ENCODE measurements around the gene GRIK3.

GRIK3 gene

DNA sequence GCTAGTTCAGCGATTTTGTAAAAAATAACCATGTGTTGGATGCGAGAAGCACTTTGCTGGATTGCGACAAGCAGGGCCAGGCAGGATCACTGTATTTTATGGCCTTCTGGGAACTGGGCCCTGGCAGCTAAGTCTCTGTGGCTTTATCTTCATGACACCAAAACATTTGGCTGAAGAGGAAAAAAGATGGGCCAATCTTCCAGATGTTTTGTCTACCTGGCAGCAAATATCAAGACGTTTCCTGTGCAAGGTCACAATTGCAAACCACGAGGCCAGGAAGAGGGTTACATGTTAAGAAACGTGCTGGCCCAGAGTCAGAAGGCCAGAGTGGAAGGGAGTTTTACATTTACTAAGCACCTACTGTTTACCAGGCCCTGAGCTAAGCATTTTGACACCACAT, 22.1 kb downstream of the GRIK3 start:
- DNase-seq (ENCODE audit: low spot score), result no peak

DNA sequence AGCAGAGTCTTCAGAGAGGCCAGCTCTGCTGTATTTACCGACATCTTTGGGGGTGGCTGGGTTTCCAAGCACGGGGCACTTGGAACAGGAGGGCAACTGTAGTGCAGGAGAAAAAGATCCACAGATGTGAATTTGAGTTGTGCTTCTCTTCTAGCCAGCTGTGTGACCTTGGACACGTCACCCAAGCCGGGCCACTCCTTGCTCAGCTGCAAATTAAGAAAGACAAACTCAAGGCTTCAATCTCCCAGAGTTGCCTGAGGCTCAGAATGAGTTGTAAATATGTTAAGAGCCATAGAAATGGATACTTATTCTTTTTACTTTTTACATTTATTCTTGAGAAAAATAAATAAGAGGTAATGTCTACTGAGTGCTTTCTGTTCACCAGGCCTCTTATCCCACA, 24.3 kb downstream of the GRIK3 start:
- no peak for DNase-seq (ENCODE audit: low spot score)

DNA sequence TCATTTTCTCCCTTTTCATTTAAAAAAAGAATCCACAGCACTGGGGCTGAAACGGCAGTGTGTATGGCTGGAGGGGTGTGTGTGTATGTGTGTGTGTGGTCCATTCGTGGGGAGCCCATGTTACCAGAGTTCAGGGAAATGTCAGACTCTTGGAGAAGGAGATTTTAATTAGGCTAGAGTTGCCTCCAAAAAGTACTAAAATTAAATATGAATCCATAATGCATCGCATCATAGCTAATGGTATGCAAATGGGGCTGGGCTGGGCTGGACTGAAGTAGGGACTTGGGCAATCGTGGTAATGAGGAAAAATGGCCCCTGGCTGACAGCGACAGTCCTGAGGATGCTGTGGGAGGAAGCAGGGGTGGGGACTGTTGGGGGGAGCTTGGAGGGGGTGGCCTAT, 24.8 kb downstream of the GRIK3 start:
- DNase-seq (ENCODE audit: low spot score), result no peak

DNA sequence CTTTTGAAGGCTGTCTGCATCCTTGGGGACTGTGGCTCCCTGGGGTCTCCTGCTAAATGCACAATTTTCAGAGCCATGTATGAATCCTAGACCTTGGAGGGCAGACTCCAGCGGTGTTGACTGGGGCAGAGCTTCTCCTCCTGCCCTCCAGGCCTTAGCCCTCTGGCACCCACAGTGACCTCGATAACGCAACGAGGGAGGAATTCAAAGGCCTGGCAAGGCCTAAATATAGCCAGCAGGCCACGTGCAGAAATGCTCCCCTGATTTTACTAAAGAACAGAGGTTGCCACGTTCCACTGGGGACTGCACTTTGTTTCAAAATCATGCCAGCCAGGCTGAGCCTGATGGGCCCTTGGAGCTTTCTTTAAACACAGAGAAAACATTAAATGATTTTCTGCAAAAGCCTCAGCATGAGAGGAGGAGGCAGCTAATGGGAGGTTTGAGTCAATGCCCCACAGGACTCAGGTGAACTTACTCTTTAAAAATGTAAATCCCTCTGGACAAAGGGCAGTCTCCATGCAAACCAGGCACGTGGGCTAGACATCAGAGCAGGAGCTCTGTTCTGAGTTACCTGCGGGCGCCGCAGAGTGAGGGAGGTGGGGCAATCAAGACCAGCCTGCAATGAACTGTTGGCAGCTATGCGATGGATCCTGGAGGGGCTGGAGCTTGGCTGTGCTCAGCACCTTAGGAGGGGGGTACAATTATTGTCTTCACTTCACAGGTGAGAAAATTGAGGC, 28.0 kb downstream of the GRIK3 start:
- no peak for DNase-seq (ENCODE audit: low spot score)

DNA sequence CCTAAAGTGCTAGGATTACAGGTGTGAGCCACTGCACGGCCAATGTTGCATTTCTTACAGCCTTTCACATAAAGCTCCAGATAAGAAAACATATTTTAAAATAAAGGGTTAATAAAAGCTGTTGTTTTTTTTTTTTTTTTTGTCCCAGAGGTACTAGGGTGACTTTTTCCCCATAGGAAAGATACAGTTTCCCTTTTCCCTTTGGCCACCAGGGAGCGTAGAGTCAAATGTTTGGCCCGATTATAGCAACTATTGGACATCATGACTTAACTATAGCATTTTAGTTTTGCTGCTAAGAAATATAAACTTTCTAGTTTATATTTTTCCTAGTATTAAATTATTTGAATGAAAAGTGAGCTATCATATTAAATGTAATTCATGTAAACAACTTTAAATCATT, 31.4 kb downstream of the GRIK3 start:
- no peak for DNase-seq (ENCODE audit: low spot score)

DNA sequence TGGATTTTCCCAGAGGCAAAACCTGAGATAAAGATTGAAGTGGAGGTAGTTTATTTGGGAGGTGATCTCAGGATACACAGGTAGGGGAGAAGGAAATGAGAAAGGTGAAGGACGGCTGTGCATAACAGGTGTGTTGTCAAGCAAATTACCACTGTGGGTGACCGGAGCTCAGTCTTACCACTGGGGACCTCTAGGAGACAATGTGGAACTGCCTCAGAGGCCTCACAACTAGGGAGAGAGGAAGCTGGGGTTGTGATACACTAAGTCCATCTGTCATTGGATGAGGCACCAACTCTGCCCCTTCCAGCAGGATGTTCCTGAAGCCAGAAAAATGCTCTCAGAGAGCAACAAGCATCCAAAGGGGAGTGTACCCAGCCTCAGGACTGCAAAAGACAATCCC, 32.6 kb downstream of the GRIK3 start:
- DNase-seq (ENCODE audit: low spot score), result no peak

DNA sequence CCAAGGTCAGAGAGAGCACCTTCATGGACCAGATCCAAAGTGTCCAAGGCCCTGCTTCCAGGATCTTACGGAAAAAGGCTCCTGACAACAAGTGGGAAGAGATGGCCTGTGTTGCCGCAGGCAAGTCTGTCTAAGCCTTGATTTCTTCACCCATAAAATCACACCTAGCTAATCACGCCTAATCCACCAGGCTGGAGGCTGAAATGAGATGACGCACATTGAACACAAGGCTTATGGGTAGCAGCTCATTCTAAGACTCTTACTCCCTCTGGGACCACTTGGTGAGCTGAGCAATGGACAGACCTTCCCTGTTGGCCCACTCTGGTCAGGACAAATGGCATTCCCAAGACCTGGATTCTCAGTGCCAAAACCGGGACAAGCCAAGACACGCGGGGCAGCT, 38.2 kb downstream of the GRIK3 start:
- DNase-seq (ENCODE audit: low spot score), result no peak

DNA sequence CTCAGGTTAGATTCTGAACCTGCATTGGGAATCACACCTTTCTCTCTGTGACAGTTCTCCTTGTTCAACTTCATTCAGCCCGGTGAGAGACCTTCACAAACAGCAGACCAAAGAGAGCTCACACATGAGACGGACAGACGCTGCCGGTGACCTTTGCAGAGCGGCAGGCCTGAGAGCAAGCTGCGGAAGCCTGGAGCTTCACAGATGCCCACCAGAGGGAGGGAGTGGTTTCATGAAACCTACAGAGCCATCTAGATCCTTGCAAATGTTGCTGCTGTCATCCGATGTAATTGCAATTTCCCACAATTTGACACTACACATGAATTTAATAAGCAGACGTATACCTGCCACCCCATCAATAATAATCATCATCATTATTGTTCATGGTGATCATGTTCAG, 39.4 kb downstream of the GRIK3 start:
- no peak for DNase-seq (ENCODE audit: low spot score)

DNA sequence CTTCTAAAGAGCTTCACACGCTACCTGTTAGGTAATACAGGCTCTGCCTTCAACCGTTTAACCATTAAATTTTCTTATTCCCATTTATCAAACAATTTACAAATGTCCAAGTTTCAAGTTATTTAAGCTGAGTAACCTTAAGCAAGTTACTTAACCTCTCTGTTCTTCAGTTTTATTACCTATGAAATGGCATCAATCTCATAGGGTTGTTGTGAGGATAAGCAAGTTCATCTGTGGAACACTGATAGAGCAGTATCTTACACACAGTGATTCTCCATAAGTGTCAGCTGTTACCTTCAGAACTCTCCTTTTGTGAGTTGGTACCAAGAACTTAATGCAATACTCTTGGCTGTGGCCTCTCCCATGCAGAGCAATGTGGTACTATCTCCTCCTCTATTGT, 40.0 kb downstream of the GRIK3 start:
- no peak for DNase-seq (ENCODE audit: low spot score)

DNA sequence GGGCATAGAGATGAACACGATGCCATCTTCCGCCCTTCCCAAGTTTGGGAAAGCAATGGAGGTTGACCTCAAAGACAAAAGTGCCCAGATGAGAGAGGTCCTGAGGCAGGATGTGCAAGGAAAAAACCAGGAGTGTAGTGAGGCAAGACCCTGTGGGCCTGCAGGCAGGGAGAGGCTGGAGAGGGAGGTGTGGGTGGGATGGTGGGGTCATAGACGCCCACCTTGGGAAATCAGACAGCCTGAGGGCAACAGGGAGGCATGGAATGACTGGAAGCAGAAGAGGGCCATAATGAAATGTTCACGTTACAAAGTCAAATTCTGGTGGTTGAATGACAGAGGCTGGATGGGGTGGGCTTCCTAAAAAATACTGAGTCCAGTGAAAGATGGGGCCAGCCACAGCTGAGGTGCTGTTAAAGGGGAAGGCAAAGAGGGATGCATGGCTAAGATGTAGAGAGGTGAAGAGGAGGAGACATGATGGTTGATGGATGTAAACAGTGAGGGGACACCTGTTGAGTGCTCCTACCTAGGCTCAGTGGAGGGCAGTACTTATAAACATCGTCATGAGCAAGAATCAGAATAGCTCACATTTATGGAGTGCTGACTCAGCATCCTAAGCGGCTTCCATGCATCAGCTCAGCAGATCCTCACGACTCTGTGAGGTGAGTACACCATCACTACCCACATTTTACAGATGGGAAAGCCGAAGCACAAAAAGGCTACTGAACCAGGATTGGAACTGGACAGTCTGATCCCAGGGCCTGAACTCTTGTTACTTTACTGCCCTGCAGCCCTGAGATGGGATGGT, 42.0 kb downstream of the GRIK3 start:
- DNase-seq (ENCODE audit: low spot score), result no peak

DNA sequence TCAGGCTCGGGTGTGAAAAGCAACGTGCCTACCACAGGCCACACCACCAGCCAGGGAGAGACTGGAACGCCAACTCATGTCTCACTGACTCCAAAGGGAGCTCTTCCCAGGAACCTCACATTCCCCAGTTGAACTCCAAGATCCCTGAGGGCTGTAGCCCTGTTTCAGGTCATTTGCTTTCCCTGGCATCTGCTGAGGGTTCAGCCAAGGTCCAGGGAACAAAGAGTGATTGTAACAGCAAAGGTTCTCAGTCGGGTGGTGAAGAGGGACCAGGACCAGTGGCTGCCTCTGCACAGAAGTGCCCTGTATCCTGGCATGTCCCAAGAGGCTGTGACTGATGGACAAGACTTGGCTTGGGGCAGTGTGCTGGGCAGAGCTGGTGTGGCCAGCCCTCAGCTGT, 42.8 kb downstream of the GRIK3 start:
- DNase-seq (ENCODE audit: low spot score), result no peak

DNA sequence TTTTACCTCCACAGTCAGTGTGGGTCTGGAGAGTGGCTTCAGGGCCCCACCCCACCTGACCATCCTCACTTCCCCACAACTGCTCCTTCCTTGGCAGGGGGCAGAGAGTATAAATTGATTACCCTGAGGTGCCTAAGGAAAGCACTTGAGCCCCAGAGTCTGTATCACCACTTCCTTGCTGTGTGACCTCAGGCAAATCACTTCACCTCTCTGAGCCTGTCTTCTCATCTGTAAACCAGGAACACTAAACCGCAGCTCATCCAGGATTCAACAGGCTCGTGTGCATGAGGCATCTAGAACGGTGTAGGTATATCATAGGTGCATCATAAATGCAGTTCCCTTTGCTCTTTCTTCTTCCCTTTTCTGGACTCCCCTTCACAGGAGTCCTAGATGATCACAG, 43.4 kb downstream of the GRIK3 start:
- no peak for DNase-seq (ENCODE audit: low spot score)

DNA sequence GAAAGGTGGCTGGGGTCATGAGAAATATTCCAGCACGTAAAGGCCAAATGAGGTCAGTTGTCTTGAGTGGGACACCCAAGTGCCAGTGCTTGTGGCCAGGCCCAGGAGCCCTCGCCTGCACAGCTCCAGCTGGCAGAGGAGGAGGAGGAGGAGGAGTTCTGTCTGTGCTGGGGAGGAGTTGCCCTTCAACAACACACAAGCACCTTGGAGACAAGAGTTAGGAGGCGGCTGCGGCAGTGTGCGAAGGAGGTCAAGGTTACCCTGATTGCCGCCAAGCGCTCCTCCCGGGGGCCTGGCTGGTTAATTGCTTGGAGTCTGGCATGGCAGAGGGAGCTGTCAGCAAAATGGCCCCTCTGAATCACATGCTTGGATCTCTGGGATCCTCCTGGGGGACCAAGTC, 45.1 kb downstream of the GRIK3 start:
- DNase-seq (ENCODE audit: low spot score), result no peak

DNA sequence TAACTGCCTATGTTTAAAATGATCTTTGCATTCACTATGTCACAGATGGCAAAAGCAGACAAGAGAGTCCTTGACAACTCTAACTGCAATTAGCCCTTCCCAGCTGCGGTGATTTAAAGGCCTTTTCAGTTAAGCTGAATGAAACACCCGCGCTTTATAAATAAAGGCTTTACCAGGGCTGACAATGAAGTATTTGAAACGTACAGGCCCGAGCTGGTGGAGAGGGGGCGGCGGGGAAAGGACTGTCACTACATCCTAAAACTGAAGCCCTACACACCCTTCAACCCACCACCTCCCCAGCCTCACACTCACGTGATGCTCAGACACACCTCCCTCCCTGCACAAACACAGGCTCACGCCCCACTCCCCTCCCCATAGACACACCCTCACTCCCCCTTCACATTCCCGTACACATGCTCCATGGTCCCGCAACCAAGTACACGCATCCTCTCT, 45.5 kb downstream of the GRIK3 start:
- no peak for DNase-seq (ENCODE audit: low spot score)

DNA sequence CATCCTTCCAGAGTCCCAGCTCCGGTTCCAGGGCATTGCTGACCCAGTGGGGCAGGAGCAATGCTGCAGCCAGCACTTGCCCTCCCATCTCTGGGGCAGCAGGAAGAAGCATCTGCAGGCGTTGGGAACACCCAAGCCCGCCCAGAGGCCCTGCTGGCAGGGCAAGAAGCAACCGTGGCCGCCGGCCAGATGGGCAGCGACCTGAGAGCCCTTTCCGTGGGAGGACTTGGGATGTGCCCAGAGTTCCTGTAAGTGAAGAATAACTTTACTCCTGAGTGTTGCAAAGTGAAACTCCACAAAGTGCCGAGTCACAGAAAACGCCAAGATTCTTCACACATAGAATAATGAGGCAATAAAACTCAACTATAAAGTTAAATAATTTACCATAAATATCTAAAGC, 46.0 kb downstream of the GRIK3 start:
- DNase-seq (ENCODE audit: low spot score), result no peak

DNA sequence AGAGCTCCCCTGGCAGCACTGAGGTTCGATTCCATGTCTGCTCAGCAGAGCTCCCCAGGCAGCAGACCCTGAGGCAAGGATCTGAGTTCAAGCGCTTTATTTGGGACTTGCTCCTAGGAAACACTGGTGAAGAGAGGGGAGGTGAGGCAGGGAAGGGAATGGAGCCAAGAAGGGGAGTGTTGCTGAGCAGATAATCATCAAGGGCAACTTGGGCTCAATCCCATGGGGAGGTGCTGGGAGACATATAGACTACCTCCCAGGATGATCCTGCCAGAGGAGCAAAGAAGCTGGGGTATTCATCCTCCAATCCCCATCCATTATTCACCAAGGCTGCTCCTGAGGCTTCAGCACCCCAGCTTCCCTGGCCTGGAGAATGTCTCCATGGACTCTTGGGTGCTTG, 47.0 kb downstream of the GRIK3 start:
- no peak for DNase-seq (ENCODE audit: low spot score)

DNA sequence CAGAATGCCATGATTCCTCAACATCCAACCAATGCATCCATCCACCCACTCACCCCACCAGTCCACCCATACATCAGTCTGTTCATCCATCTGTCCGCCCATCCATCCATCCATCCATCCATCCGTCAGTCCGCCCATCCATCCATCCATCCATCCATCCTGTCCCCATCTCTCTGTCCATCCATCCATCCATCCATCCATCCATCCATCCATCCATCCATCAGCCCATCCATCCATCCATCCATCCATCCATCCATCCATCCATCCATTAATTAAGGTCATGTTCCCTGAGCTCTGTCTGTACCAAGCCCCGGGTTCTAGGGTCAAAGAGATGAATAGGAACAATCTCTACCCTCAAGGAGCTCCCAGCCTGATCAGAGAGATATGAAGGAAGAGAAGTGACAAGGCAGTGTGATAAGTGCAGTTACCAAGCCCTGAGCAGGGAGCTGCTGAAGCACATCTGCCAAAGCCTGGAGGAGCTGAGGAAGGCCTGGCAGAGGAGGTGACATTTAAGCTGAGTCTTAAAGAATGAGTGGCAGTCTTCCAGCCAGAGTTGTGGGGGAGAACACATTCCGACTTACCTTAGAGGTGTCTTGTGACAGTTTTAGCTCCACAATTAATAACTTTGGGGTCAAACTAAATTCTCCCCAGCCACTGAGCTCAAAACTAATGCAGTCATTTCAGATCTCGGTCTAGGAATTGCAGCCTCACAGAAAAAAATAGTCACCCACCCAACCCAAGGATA, 47.9 kb downstream of the GRIK3 start:
- no peak for DNase-seq (ENCODE audit: low spot score)

DNA sequence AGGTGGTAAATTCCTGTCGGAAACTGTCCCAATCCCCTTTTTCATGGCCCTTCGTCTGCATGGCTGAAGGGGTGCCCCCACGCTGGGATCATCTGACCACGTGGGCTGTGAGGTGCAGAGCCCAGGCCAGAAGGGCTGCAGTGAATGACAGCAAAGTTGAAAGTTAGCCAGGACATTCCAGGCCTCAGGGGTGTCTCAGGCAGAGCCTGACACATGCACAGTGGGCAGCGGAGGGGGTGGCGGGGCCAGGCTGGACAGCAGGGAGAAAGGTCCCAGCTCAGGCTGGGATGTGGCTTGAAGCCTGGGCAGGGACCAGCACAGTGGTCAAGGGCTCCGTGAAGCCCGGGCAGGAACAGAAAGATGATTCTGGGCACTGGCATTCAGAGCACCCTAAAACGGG, 49.6 kb downstream of the GRIK3 start:
- DNase-seq (ENCODE audit: low spot score), result no peak

DNA sequence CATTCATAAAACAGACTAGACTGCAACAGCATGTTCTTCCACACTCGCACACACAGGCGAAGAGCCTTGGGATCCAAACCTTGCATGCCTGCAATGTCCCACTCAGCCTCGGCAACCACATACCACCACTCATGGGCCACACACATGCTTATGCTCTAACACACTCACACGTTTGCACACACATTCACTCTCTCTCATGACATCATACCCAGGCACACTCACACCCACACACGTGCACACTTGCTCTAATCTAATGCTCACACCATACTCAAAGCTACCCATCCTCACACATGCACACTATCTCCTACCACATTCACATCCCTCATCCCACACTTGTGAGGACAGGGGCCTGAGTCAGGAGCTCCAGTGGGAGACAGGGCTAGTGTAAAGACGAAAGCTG, 50.3 kb downstream of the GRIK3 start:
- DNase-seq (ENCODE audit: low spot score), result no peak

DNA sequence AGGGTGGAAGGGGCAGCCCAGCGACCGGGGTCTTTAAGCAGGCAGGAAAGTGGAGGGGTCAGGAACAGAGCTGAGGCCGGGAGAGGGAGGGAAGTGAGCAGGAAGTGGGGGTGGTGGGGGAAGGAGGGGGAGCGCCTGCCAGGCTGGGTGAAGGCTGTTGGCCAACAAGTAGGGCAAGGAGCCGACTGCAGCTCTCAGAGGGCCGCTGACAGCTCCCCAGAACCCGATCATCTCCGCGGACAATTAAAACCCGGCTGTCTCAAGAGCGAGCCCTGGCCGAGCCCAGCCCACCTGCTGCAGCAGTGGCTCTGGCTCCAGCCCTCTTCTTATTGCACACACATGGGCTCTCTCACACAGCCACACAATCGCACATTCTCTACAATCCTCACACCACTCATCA, 51.6 kb downstream of the GRIK3 start:
- no peak for DNase-seq (ENCODE audit: low spot score)

DNA sequence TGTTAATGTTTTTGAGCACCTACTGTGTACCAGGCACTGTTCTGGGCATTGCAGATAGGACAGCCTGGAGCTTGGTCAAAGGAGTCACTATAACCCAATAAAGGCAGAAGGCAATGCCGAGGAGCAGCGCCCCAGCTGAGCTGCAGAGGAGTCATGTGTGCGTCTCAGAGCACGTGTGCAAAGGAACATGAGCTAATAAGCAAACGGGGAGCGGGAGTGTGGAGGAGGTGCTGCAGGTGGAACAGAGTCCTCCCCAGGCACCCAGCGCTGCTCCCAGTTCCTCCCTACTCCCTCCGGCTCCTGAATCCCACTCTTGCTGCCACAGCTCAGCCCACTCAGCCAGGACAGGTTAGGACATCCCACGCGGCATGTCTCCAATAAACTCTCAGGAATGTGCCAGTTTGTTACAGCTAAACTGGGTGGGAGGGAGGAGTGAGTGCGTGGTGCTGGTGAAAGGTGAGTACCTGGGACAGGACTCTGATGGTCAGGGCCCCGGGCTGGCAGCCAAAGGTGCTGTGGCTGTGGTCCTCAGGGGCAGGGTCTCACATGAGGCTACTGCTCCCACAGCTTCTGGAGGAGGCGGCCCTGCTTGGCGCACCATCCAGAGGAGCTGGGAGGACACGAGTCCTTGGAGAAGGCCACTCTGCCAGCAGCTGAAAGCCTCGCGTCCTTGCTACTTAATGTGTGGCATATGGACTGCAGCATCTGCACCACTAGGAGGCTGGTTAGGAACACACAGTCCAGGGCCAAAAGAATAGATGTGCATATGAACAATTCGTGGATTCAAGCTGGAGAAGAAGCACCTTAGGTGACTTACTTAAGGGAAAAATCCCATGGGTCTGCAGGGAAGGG, 52.3 kb downstream of the GRIK3 start:
- no peak for DNase-seq (ENCODE audit: low spot score)

DNA sequence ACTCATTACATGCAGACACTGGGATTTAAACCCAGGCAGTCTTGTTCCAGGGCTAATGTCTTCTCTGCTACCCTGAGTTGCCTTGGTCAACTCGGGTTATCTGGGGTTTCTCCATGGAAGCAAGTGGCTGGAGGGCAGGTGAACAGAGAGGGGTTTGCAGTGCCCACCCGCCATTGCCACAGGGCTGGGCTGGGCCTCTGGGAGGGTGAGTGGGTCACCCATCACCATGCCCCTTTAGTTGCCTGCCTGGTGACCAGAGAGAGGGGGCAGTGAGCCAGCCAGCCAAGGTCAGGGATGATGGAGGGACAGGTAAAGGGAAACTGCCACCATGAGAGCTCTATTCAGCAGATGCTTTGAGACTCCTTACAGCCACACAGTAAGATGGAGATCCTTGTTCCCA, 53.2 kb downstream of the GRIK3 start:
- DNase-seq (ENCODE audit: low spot score), result no peak

All from CD4-positive, alpha-beta T cell treated with Interleukin-6 at 100 ng/mL for 8 hours (primary cell).